GM19238 (cell line): Measurements from ENCODE around the gene LIMCH1.
"Not testable (repeated sequence)": the region's sequence is repeated elsewhere in the genome, so short reads cannot be mapped to it uniquely, and the experiment has no call there.

Experiments used
- DNase-seq: peaks from one replicate; pipeline ENCODE4 v3.0.0; 2011; ENCODE audit warnings: low spot score; ENCODE audit not compliant: insufficient read length

LIMCH1 gene

GRCh38 chr4:41727861-41728572, 190.1 kb downstream of the LIMCH1 start:
- DNase-seq: no peak

- DNase-seq: no peak
Measured at GRCh38 chr4:41728573-41728913, 190.6 kb downstream of the LIMCH1 start.

- no peak for DNase-seq
Measured at GRCh38 chr4:41731569-41732126, 193.7 kb downstream of the LIMCH1 start.

GRCh38 chr4:41734371-41734770, 196.4 kb downstream of the LIMCH1 start:
- DNase-seq: no peak

GRCh38 chr4:41737491-41737890, 199.5 kb downstream of the LIMCH1 start:
- not testable (repeated sequence) for DNase-seq

GRCh38 chr4:41741354-41741753, 203.4 kb downstream of the LIMCH1 start:
- DNase-seq: no peak

GRCh38 chr4:41744572-41745291, 206.8 kb downstream of the LIMCH1 start:
- DNase-seq: no peak

GRCh38 chr4:41745292-41746024, 207.5 kb downstream of the LIMCH1 start:
- DNase-seq: no peak

- DNase-seq: no peak
Measured at GRCh38 chr4:41746025-41746439, 208.1 kb downstream of the LIMCH1 start.

- DNase-seq: no peak
Measured at GRCh38 chr4:41746440-41747229, 208.7 kb downstream of the LIMCH1 start.

- no peak for DNase-seq
Measured at GRCh38 chr4:41747230-41748055, 209.5 kb downstream of the LIMCH1 start.

GRCh38 chr4:41748074-41748570, 210.2 kb downstream of the LIMCH1 start:
- DNase-seq: no peak

GRCh38 chr4:41748571-41749475, 210.9 kb downstream of the LIMCH1 start, which contains the start of gene PHOX2B:
TSS of gene PHOX2B (minus strand) at chr4:41748725. CDS start at chr4:41748610, 115 bp downstream.
- DNase-seq: no peak

GRCh38 chr4:41749631-41750039, 211.7 kb downstream of the LIMCH1 start:
- no peak for DNase-seq
